ENCODE data around the gene PIGQ. TPM values are rescaled to one million over a fixed set of nuclear protein-coding genes. Genes with fewer than 3 reads are reported as not detected.
A peak's percentile ranks its signal among the peaks of the same experiment; 100 is the strongest.

Gene PIGQ
- total and polyA plus RNA-seq, 2 of the 8 experiments (the other 6 are each of a cell fraction or from before 2014, with no cell fraction given): 36.0 to 49.2 TPM

- Histone ChIP-seq H3K4me3 (ENCODE audit: extremely low read depth in 1 of 4, insufficient read depth in 2 of 4, low read depth in 3 of 4, low read length in 4 of 4) (no peak overlapping the region), H3K4me2 (ENCODE audit: insufficient read depth in 1 of 2, low read depth in 2 of 2, low read length in 2 of 2) (no peak overlapping the region; a peak in 1 of 4 replicates), H3K14ac (ENCODE audit: insufficient read length) (no peak overlapping the region), H3K79me1 (ENCODE audit: low read depth, low read length) (peaks cover 5% of the 10 kb centered on the region; the same call in 1 of the 2 replicates), H3K23ac (ENCODE audit: insufficient read length) (no peak overlapping the region), H2BK15ac (ENCODE audit: low read length) (no peak overlapping the region), H4K91ac (replicated peaks; ENCODE audit: insufficient read length, low read length) (no peak overlapping the region), H2BK20ac (ENCODE audit: low read length) (no peak overlapping the region), H3K27me3 (replicated peaks in 1 of 4; ENCODE audit: control insufficient read depth in 3 of 4, extremely low read depth in 1 of 4, insufficient read depth in 3 of 4, low read length in 3 of 4) (no peaks in the 10 kb centered on the region), H2BK120ac (replicated peaks; ENCODE audit: low read depth, low read length) (no peak overlapping the region), H3K79me2 (ENCODE audit: control insufficient read depth in 1 of 2, insufficient read depth in 2 of 2, low read length in 2 of 2) (peaks cover 6 to 27% of the 10 kb centered on the region in 2 experiments; a peak in 3 of 4 replicates), H2BK5ac (ENCODE audit: low read depth, low read length) (no peak overlapping the region), H3K56ac (replicated peaks; ENCODE audit: insufficient read length, low read depth, low read length) (no peak overlapping the region), H4K20me1 (replicated peaks in 1 of 2; ENCODE audit: control insufficient read depth in 1 of 2, insufficient read depth in 2 of 2, low read length in 2 of 2) (peaks cover 11 to 29% of the 10 kb centered on the region in 2 experiments), H3K4ac (replicated peaks; ENCODE audit: insufficient read length, low read depth, low read length) (no peak overlapping the region), H3K27ac (ENCODE audit: low read depth, low read length) (no peak overlapping the region), H2AK5ac (ENCODE audit: low read depth, low read length) (no peak overlapping the region), H4K5ac (ENCODE audit: insufficient read length, low read depth, low read length) (no peak overlapping the region), H3K18ac (ENCODE audit: extremely low read depth, low read length) (no peak overlapping the region), H3K9ac (replicated peaks in 1 of 4; ENCODE audit: extremely low read depth in 1 of 4, low read depth in 3 of 4, low read length in 3 of 4) (no peak overlapping the region), H2BK12ac (ENCODE audit: low read depth, low read length) (no peak overlapping the region), H3K23me2 (ENCODE audit: low read depth, low read length) (peaks cover 7% of the 10 kb centered on the region; the same call in 1 of the 2 replicates), H4K8ac (ENCODE audit: extremely low read depth, insufficient read depth, low read length) (no peak overlapping the region), H2AFZ (ENCODE audit: low read length) (no peak overlapping the region), H3K4me1 (replicated peaks in 1 of 4; ENCODE audit: control insufficient read depth in 3 of 4, insufficient read depth in 4 of 4, low read length in 3 of 4) (peaks cover 0 to 25% (median 13%) of the 10 kb centered on the region in 4 experiments; a peak in 5 of 7 replicates), H3K9me3 (ENCODE audit: insufficient read depth in 2 of 2, low read depth in 1 of 2, low read length in 1 of 2) (no peaks in the 10 kb centered on the region), H3K36me3 (ENCODE audit: control insufficient read depth in 2 of 4, insufficient read depth in 4 of 4, low read length in 3 of 4) (peaks cover 0 to under 1% (median 0%) of the 10 kb centered on the region in 4 experiments; a peak in 2 of 8 replicates)
- DNase-seq (ENCODE audit: low read depth in 1 of 2, low spot score in 2 of 2) (no peak), FAIRE-seq (no peak)
- POLR2A ChIA-PET (ENCODE audit: partially characterized antibody): interaction anchor here (1.1 to 1.5 kb wide), 3 partner anchors 11 to 143 kb away, joined by 3 to 5 read pairs (median 4); partner anchors contain the start of gene RHOT2
- WGBS, 2 experiments (ENCODE audit: extremely low coverage in 1 of 2, insufficient coverage in 1 of 2, insufficient read length in 1 of 2, insufficient replicate concordance in 2 of 2, low coverage in 1 of 2, low lambda C conversion rate in 2 of 2, missing lambda C conversion rate in 1 of 2): 95% methylated on average over 7 of the region's 8 CpGs; no CpG with 5 or more reads in 1 of the 2 experiments
- CTCF ChIA-PET (ENCODE audit: partially characterized antibody): interaction anchor here (1.0 to 1.6 kb wide), 3 partner anchors 10 to 133 kb away, joined by 3 to 5 read pairs (median 3); no protein-coding TSS in a partner anchor
- no peak for TF ChIP-seq YY1 (IDR thresholded peaks at IDR 0.05; ENCODE audit: low read depth, low read length)
- no peak for TF ChIP-seq CHD2 (IDR thresholded peaks at IDR 0.05; ENCODE audit: low read length)
- peak in 1 of 2 experiments; percentile 19; a peak in 1 of 3 replicates for TF ChIP-seq POLR2A (IDR thresholded peaks at IDR 0.05; ENCODE audit: control extremely low read depth in 1 of 2, low read depth in 2 of 2, low read length in 2 of 2)
- TF ChIP-seq EZH2 (IDR thresholded peaks at IDR 0.05; ENCODE audit: low read depth, low read length, severe bottlenecking): no peak
- TF ChIP-seq POLR2AphosphoS5 (IDR thresholded peaks at IDR 0.05; ENCODE audit: low read depth, low read length): 0 out of 2 replicates have a peak, but pooled peaks have one; percentile 4
- TF ChIP-seq BCL11A (IDR thresholded peaks at IDR 0.05; ENCODE audit: low read depth in 2 of 2, low read length in 2 of 2): no peak
- TF ChIP-seq NRF1 (IDR thresholded peaks at IDR 0.05; ENCODE audit: low read depth, low read length): no peak
- no peak for TF ChIP-seq RFX5 (IDR thresholded peaks at IDR 0.05; ENCODE audit: borderline replicate concordance, low read depth, low read length)
Measured at GRCh38 chr16:525123-525519, 44.6 kb upstream of the PIGQ start.

All from H1 (cell line).